Measurements from ENCODE around the gene AFF3. TPM values are rescaled to one million over a fixed set of nuclear protein-coding genes. Genes with fewer than 3 reads are reported as not detected.
A peak's percentile ranks its signal among the peaks of the same experiment; 100 is the strongest.

Gene AFF3
- total RNA-seq, 1 donor from 2014 or later = not detected

- DNase-seq = no peak
Observed at GRCh38 chr2:100004348-100004884, 138.0 kb downstream of the AFF3 start.

- no peak for DNase-seq
Observed at GRCh38 chr2:100002059-100002458, 140.3 kb downstream of the AFF3 start.

- DNase-seq = no peak
Observed at GRCh38 chr2:100000915-100001707, 141.3 kb downstream of the AFF3 start.

GRCh38 chr2:99998651-99999320 is 143.6 kb downstream of the AFF3 start:
- DNase-seq = no peak

- peak; percentile 37 for DNase-seq
Observed at GRCh38 chr2:99989905-99990304, 152.5 kb downstream of the AFF3 start.

- no peak for DNase-seq
Observed at GRCh38 chr2:99988599-99988998, 153.8 kb downstream of the AFF3 start.

GRCh38 chr2:99987160-99987559 is 155.2 kb downstream of the AFF3 start:
- no peak for DNase-seq

- no peak for DNase-seq
Observed at GRCh38 chr2:99984799-99985515, 157.4 kb downstream of the AFF3 start.

GRCh38 chr2:99982744-99983143 is 159.6 kb downstream of the AFF3 start:
- DNase-seq = no peak

GRCh38 chr2:99981840-99982239 is 160.6 kb downstream of the AFF3 start:
- DNase-seq = no peak

GRCh38 chr2:99980176-99980575 is 162.2 kb downstream of the AFF3 start:
- no peak for DNase-seq

- DNase-seq = no peak
Observed at GRCh38 chr2:99977966-99978365, 164.4 kb downstream of the AFF3 start.

- DNase-seq = peak; percentile 36
Observed at GRCh38 chr2:99975386-99975785, 167.0 kb downstream of the AFF3 start.

GRCh38 chr2:99974682-99975375 is 167.6 kb downstream of the AFF3 start:
- DNase-seq = peak; percentile 15

- no peak for DNase-seq
Observed at GRCh38 chr2:99974275-99974674, 168.1 kb downstream of the AFF3 start.

- DNase-seq = no peak
Observed at GRCh38 chr2:99971326-99971900, 171.0 kb downstream of the AFF3 start.

- no peak for DNase-seq
Observed at GRCh38 chr2:99970292-99970868, 172.0 kb downstream of the AFF3 start.

- DNase-seq = no peak
Observed at GRCh38 chr2:99961196-99961913, 181.0 kb downstream of the AFF3 start.

- no peak for DNase-seq
Observed at GRCh38 chr2:99960790-99961189, 181.6 kb downstream of the AFF3 start.

GRCh38 chr2:99960291-99960690 is 182.1 kb downstream of the AFF3 start:
- no peak for DNase-seq
